Measurements from ENCODE around the gene HSD17B2.

The HSD17B2 gene

DNA sequence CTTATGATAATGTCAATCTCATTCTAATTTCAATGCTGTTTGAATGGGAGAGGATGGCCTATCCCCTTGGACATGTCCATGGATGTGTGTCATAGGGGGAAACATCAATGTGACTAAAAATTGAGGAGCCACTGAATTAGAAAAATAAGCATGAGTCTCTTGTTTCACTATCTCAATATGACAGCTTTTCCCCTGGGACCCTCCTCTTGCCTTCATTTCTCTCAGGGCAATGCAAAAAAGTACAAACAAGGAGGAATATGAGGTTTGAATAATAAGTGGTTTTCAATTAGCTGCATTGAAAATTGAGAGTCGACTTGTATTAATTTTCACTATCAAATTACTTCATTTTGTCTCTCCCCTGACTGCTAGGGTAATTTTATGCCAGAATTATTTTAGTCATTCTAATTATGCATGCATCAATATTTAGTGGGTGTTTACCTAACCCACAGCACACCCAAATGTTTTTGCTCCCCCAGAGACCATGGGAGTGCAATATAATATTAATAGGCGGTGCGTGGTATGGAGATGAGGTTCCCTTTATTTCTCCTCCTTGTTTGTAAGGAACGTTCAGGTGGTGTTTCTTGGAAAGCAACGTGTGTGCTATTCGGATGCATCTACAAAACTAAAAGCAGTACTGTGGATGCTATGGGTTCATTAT, 17.0 kb upstream of the HSD17B2 start:
- TF ChIP-seq TAF1 (IDR thresholded peaks at IDR 0.05; ENCODE audit: borderline replicate concordance, insufficient read depth, low read length) (no peak), SIN3A (IDR thresholded peaks at IDR 0.05; ENCODE audit: borderline replicate concordance, insufficient read depth, low read length) (no peak), POLR2AphosphoS5 (IDR thresholded peaks at IDR 0.05; ENCODE audit: low read depth, low read length) (no peak), FOXP2 (optimal IDR thresholded peaks at IDR 0.05; ENCODE audit: borderline replicate concordance, extremely low read depth, extremely low read length, insufficient read depth) (no peak), REST (IDR thresholded peaks at IDR 0.05; ENCODE audit: insufficient read depth in 1 of 2, low read depth in 2 of 2, low read length in 2 of 2) (no peak)

- TF ChIP-seq POLR2AphosphoS5 (IDR thresholded peaks at IDR 0.05; ENCODE audit: low read depth, low read length): no peak
- no peak for TF ChIP-seq REST (IDR thresholded peaks at IDR 0.05; ENCODE audit: insufficient read depth in 1 of 2, low read depth in 2 of 2, low read length in 2 of 2)
- no peak for TF ChIP-seq FOXP2 (optimal IDR thresholded peaks at IDR 0.05; ENCODE audit: borderline replicate concordance, extremely low read depth, extremely low read length, insufficient read depth)
- no peak for TF ChIP-seq SIN3A (IDR thresholded peaks at IDR 0.05; ENCODE audit: borderline replicate concordance, insufficient read depth, low read length)
- no peak for TF ChIP-seq TAF1 (IDR thresholded peaks at IDR 0.05; ENCODE audit: borderline replicate concordance, insufficient read depth, low read length)
Observed at GRCh38 chr16:82019535-82019934, 15.5 kb upstream of the HSD17B2 start.

- TF ChIP-seq REST (IDR thresholded peaks at IDR 0.05; ENCODE audit: insufficient read depth in 1 of 2, low read depth in 2 of 2, low read length in 2 of 2): no peak
- no peak for TF ChIP-seq TAF1 (IDR thresholded peaks at IDR 0.05; ENCODE audit: borderline replicate concordance, insufficient read depth, low read length)
- TF ChIP-seq FOXP2 (optimal IDR thresholded peaks at IDR 0.05; ENCODE audit: borderline replicate concordance, extremely low read depth, extremely low read length, insufficient read depth): no peak
- no peak for TF ChIP-seq POLR2AphosphoS5 (IDR thresholded peaks at IDR 0.05; ENCODE audit: low read depth, low read length)
- TF ChIP-seq SIN3A (IDR thresholded peaks at IDR 0.05; ENCODE audit: borderline replicate concordance, insufficient read depth, low read length): no peak
Observed at GRCh38 chr16:82020051-82020450, 15.0 kb upstream of the HSD17B2 start.

GRCh38 chr16:82023206-82023605, 11.8 kb upstream of the HSD17B2 start:
- TF ChIP-seq REST (IDR thresholded peaks at IDR 0.05; ENCODE audit: insufficient read depth in 1 of 2, low read depth in 2 of 2, low read length in 2 of 2) (no peak), POLR2AphosphoS5 (IDR thresholded peaks at IDR 0.05; ENCODE audit: low read depth, low read length) (no peak), FOXP2 (optimal IDR thresholded peaks at IDR 0.05; ENCODE audit: borderline replicate concordance, extremely low read depth, extremely low read length, insufficient read depth) (no peak), TAF1 (IDR thresholded peaks at IDR 0.05; ENCODE audit: borderline replicate concordance, insufficient read depth, low read length) (no peak), SIN3A (IDR thresholded peaks at IDR 0.05; ENCODE audit: borderline replicate concordance, insufficient read depth, low read length) (no peak)
